HL-60 (cell line): ENCODE measurements around the gene SNCG.

Experiments
- CTCF ChIP-seq: IDR thresholded peaks from one replicate; pipeline ENCODE4 v1.5.1; 2011; ENCODE audit warnings: low read length, control low read depth, inconsistent platforms; ENCODE audit not compliant: insufficient read depth
- POLR2AphosphoS5 ChIP-seq: IDR thresholded peaks from 2 replicates; pipeline ENCODE4 v1.6.1; 2012; ENCODE audit warnings: low read depth
- REST ChIP-seq: IDR thresholded peaks from 2 replicates; pipeline ENCODE4 v1.6.1; 2012; ENCODE audit warnings: low read depth; ENCODE audit not compliant: insufficient replicate concordance

GRCh38 chr10:86992456-86992855 is 34.1 kb downstream of the SNCG start:
- TF ChIP-seq CTCF (no peak), POLR2AphosphoS5 (no peak), REST (no peak)
